Left ventricle myocardium inferior (tissue), 1 donor: ENCODE data around the gene EPHA8. TPM values are rescaled to one million over a fixed set of nuclear protein-coding genes. Genes with fewer than 3 reads are reported as not detected.

ENCODE experiments used
- DNase-seq: peaks from one replicate; pipeline ENCODE4 v3.0.0-alpha.2; 2020
- H3K27ac ChIP-seq: fragments of 200-600 bp; replicated peaks from 2 replicates; pipeline ENCODE4 v1.8.0; 2021
- H3K27me3 ChIP-seq: fragments of 200-600 bp; 2 replicates; pipeline ENCODE4 v1.8.0; 2021; ENCODE audit warnings: low read depth
- H3K36me3 ChIP-seq: fragments of 200-600 bp; 2 replicates; pipeline ENCODE4 v1.8.0; 2021
- H3K4me1 ChIP-seq: fragments of 200-600 bp; 2 replicates; pipeline ENCODE4 v1.8.0; 2021
- H3K4me3 ChIP-seq: fragments of 200-600 bp; 2 replicates; pipeline ENCODE4 v1.8.0; 2021; ENCODE audit warnings: mild to moderate bottlenecking, moderate library complexity
- H3K9me3 ChIP-seq: fragments of 200-600 bp; replicated peaks from 2 replicates; pipeline ENCODE4 v1.8.0; 2021
- intact Hi-C: fragments of 100-400 bp; cut with micrococcal nuclease; formaldehyde crosslinking; loops from one replicate; pipeline ENCODE4 v1.11.0; 2022
- total RNA-seq: library from RNA; stranded (reverse); fragmentation: NEBNext Ultra II Directional; extraction: Animal tissue kit (Norgen Biotek cat#: 25700); gene quantifications from one replicate; pipeline ENCODE4 v1.2.1, GENCODE V29; 2021
- TF ChIP-seq, protein P1 (sequence below): fragments of 200-600 bp; IDR thresholded peaks from 2 replicates; pipeline ENCODE4 v1.8.0; 2021; ENCODE audit warnings: antibody characterized with exemption, mild to moderate bottlenecking, borderline replicate concordance
- donor health status: DM: no; HTN: yes; CAD: no; lungs with severe emphysema.

Gene EPHA8
- total RNA-seq, 1 donor from 2014 or later = not detected

- intact Hi-C loops = no loop called here
Measured at GRCh38 chr1:22547818-22548462, 15.3 kb upstream of the EPHA8 start.

DNA sequence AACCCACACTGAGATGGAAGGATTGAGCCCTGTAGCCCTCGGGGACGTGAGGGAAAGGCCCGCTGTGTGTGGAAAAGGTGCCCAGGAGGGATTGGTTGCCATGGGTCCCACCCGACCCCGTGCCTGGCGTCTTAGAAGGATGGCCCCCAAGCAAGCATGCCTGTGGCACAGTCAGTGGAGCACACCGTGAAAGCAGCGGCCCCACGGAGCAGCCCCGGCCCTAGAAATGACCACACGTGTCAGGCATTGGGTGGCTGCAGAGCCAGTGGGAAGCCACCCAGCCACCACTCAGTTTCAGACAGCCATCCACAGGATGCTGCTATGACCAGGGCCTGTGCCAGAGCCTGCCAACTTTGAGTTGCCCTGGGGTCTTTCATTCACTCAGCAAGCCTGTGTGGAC lies 13.3 kb upstream of the EPHA8 start:
- TF ChIP-seq, protein P1, sequence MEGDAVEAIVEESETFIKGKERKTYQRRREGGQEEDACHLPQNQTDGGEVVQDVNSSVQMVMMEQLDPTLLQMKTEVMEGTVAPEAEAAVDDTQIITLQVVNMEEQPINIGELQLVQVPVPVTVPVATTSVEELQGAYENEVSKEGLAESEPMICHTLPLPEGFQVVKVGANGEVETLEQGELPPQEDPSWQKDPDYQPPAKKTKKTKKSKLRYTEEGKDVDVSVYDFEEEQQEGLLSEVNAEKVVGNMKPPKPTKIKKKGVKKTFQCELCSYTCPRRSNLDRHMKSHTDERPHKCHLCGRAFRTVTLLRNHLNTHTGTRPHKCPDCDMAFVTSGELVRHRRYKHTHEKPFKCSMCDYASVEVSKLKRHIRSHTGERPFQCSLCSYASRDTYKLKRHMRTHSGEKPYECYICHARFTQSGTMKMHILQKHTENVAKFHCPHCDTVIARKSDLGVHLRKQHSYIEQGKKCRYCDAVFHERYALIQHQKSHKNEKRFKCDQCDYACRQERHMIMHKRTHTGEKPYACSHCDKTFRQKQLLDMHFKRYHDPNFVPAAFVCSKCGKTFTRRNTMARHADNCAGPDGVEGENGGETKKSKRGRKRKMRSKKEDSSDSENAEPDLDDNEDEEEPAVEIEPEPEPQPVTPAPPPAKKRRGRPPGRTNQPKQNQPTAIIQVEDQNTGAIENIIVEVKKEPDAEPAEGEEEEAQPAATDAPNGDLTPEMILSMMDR = no peak
- Histone ChIP-seq H3K27me3 (peaks cover 97% of the 10 kb centered on the region), H3K9me3 (no peaks in the 10 kb centered on the region), H3K27ac (no peak overlapping the region), H3K4me3 (no peak overlapping the region), H3K36me3 (no peaks in the 10 kb centered on the region), H3K4me1 (no peaks in the 10 kb centered on the region)
- DNase-seq = no peak
- intact Hi-C loops = no loop called here

More at GRCh38 chr1:22547818-22548462, 15.3 kb upstream of the EPHA8 start:
- no peak for DNase-seq
- no peak overlapping the region for H3K27ac ChIP-seq
- peaks cover 97% of the 10 kb centered on the region for H3K27me3 ChIP-seq
- H3K4me1 ChIP-seq = no peaks in the 10 kb centered on the region
- H3K36me3 ChIP-seq = no peaks in the 10 kb centered on the region
- H3K9me3 ChIP-seq = no peaks in the 10 kb centered on the region
- TF ChIP-seq, protein P1 = no peak
- H3K4me3 ChIP-seq = no peak overlapping the region

DNA sequence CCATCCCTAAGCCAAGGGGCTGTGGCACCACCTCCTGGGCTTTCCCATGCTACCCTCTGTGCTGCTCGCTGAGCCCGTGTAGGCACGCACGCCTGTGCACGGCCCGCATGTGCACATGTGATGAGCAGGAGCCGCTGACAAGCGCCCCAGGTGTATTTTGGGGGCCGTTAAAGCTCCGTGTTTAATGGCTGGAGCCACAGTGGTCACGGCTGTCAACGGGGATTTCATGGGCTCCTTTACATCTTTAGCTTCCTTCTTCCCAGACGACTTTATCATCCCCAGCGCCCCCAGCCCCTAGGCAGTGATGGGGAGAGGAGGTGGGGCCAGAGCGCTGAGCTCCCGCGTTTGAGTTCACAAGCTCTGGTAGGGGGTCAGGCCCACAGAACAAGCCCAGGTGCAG lies 11.7 kb upstream of the EPHA8 start:
- DNase-seq = no peak

GRCh38 chr1:22552021-22552420 lies 11.3 kb upstream of the EPHA8 start:
- no peaks in the 10 kb centered on the region for H3K9me3 ChIP-seq
- peaks cover 99% of the 10 kb centered on the region for H3K27me3 ChIP-seq
- no peaks in the 10 kb centered on the region for H3K36me3 ChIP-seq
- H3K4me1 ChIP-seq = no peaks in the 10 kb centered on the region
- DNase-seq = no peak
- intact Hi-C loops = no loop called here
- H3K27ac ChIP-seq = no peak overlapping the region
- TF ChIP-seq, protein P1 = no peak
- no peak overlapping the region for H3K4me3 ChIP-seq

More for the DNA sequence above, 11.7 kb upstream of the EPHA8 start:
- Histone ChIP-seq H3K4me1 (no peaks in the 10 kb centered on the region), H3K27me3 (peaks cover 99% of the 10 kb centered on the region), H3K9me3 (no peaks in the 10 kb centered on the region), H3K27ac (no peak overlapping the region), H3K4me3 (no peak overlapping the region), H3K36me3 (no peaks in the 10 kb centered on the region)
- TF ChIP-seq, protein P1 = no peak
- intact Hi-C loops = no loop called here

- no peak for DNase-seq
- H3K27me3 ChIP-seq = peaks cover 99% of the 10 kb centered on the region
Measured at GRCh38 chr1:22553104-22553880, 10.0 kb upstream of the EPHA8 start.

More at GRCh38 chr1:22553104-22553880, 10.0 kb upstream of the EPHA8 start:
- Histone ChIP-seq H3K4me3 (no peak overlapping the region), H3K9me3 (no peaks in the 10 kb centered on the region), H3K4me1 (no peaks in the 10 kb centered on the region), H3K27ac (no peak overlapping the region), H3K36me3 (no peaks in the 10 kb centered on the region)
- intact Hi-C loops = no loop called here
- TF ChIP-seq, protein P1 = no peak
